T-helper 2 cell treated with Interferon-gamma antibody and Interleukin-4, amounts not matched to agents 5 μg/mL and 100 μg/mL, for 36 hours (primary cell): ENCODE results near the gene RGS7.

Source experiments
- DNase-seq: peaks from one replicate; pipeline ENCODE4 v3.0.0; 2021; ENCODE audit warnings: low spot score
- H3K27ac Mint-ChIP-seq: one replicate; pipeline ENCODE4 v1.8.0; 2021; ENCODE audit warnings: mild to moderate bottlenecking, mixed read lengths
- H3K27me3 Mint-ChIP-seq: one replicate; pipeline ENCODE4 v1.8.0; 2021; ENCODE audit warnings: low read depth, mixed read lengths
- H3K36me3 Mint-ChIP-seq: one replicate; pipeline ENCODE4 v1.8.0; 2021; ENCODE audit warnings: low read depth, mixed read lengths
- H3K4me1 Mint-ChIP-seq: one replicate; pipeline ENCODE4 v1.8.0; 2021; ENCODE audit warnings: low read depth, mixed read lengths
- H3K4me3 Mint-ChIP-seq: one replicate; pipeline ENCODE4 v1.8.0; 2022; ENCODE audit warnings: mild to moderate bottlenecking, moderate library complexity, mixed read lengths
- H3K9me3 Mint-ChIP-seq: one replicate; pipeline ENCODE4 v1.8.0; 2021; ENCODE audit warnings: mixed read lengths

The RGS7 gene

DNA sequence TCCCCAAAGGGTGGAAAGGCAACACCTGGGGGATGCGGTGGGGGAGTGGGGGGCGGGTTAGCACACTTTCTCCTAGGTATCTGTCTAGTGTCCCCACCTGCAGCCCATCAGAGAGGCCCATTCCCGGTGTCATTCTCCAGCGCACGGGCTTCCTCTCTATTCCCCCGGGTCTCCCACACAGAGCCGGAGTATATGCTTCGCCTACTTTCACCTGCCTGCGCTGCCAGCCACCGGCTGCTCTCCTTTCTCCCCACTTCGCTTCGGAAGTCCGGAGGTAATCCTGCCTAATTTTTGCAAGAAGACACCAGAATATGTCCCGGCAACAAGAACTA is 852 bp downstream of the RGS7 start:
- no peak overlapping the region for H3K27ac Mint-ChIP-seq
- no peaks in the 10 kb centered on the region for H3K9me3 Mint-ChIP-seq
- no peak for DNase-seq
- H3K4me3 Mint-ChIP-seq: peak overlapping the region; percentile 30
- no peaks in the 10 kb centered on the region for H3K4me1 Mint-ChIP-seq
- no peaks in the 10 kb centered on the region for H3K36me3 Mint-ChIP-seq
- peaks cover 37% of the 10 kb centered on the region for H3K27me3 Mint-ChIP-seq

DNA sequence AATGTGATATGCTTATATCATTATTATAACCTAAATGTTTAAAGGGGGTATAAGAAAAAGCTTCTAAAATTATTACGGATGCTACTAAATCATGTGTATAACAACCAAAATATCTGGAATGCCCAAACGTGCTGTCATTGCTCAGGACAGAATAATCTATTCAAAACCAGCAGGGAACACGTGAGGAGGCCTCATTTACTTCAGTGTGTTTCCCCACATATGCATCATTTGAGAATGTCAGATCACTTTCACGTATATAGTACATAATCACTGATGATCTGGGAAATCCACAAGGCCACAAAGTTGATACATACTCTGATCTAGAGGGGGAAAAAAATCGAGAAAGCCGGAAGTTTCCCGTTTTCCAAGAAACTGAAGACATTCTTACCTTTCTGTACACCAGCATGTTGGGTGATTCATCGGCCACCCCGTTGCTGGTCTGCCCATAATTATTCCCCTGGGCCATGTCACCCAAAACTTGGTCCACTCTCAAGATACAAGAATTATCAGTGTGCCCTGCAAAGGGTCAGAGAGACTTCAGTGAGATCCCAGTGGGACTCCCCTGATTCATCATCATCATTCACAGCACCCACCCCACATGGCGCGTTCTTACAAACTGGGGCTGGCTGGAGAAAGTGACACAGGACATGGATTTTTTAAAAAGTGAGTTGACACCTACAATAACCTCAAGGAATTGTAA is 1.5 kb downstream of the RGS7 start:
- H3K9me3 Mint-ChIP-seq: no peaks in the 10 kb centered on the region
- H3K4me1 Mint-ChIP-seq: no peaks in the 10 kb centered on the region
- H3K27me3 Mint-ChIP-seq: peaks cover 37% of the 10 kb centered on the region
- H3K4me3 Mint-ChIP-seq: no peak overlapping the region
- no peak for DNase-seq
- H3K36me3 Mint-ChIP-seq: no peaks in the 10 kb centered on the region
- H3K27ac Mint-ChIP-seq: no peak overlapping the region

DNA sequence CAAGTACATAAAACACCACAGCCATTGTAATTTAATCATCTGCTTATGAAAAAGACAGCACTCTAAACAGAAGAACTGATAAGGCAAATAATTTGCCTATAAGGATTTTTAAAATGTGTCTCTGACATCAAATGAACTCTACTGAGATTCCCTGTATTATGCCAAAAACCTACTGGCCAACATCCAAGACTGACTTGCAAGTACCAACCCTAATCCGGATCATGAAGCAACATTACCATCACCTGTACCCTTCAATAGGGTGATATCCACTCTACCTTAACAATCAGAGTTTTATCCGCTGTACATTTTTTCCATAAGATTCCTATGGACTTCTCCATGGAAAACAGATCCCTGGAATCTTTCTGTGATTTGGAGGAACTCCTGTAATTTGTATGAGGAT is 4.6 kb downstream of the RGS7 start:
- H3K4me3 Mint-ChIP-seq: no peak overlapping the region
- DNase-seq: no peak
- no peaks in the 10 kb centered on the region for H3K9me3 Mint-ChIP-seq
- H3K27ac Mint-ChIP-seq: no peak overlapping the region
- H3K36me3 Mint-ChIP-seq: no peaks in the 10 kb centered on the region
- no peaks in the 10 kb centered on the region for H3K4me1 Mint-ChIP-seq
- peaks cover 21% of the 10 kb centered on the region for H3K27me3 Mint-ChIP-seq

DNA sequence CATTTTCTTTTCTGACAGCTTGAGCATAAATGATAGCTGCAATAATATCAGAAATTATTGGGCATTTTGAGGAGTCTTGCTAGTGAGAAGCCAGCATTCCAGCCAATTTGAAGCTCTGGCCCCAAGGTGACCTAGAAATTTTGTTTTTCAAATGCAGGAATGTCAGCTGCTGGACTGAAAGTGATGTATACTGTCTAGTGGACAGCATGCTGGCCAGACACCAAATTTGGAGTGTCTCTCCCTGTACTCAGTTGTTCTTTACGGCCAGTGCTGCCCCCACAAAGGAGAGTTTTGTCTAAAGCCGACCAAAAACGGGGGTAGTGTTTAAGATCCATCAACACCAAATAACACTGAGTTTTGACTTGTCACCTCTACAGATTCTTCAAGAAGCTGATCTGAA is 5.2 kb downstream of the RGS7 start:
- Mint-ChIP-seq H3K4me1 (no peaks in the 10 kb centered on the region), H3K27ac (no peak overlapping the region), H3K36me3 (no peaks in the 10 kb centered on the region), H3K9me3 (no peaks in the 10 kb centered on the region), H3K27me3 (peaks cover 20% of the 10 kb centered on the region), H3K4me3 (no peak overlapping the region)
- no peak for DNase-seq

DNA sequence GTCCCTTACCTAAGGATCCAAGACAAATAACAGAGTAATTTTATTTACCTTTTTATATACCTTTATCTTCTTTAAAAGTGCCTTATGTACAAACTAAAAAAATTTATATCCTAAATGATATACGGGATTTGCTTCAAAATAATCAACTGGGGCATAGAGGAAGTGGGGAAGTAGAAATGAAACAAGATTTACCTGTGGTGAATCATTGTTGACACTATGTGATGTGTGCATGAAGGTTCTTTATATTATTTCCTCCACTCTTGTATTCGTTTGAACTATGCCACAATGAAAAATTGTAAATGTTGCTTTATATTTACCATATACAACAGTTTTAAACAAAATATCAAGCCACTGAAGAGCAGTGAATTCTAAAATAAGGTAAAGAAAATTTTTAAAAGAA is 13.0 kb downstream of the RGS7 start:
- no peaks in the 10 kb centered on the region for H3K9me3 Mint-ChIP-seq
- no peaks in the 10 kb centered on the region for H3K27me3 Mint-ChIP-seq
- H3K4me1 Mint-ChIP-seq: no peaks in the 10 kb centered on the region
- no peak overlapping the region for H3K27ac Mint-ChIP-seq
- no peak for DNase-seq
- H3K4me3 Mint-ChIP-seq: no peak overlapping the region
- no peaks in the 10 kb centered on the region for H3K36me3 Mint-ChIP-seq

DNA sequence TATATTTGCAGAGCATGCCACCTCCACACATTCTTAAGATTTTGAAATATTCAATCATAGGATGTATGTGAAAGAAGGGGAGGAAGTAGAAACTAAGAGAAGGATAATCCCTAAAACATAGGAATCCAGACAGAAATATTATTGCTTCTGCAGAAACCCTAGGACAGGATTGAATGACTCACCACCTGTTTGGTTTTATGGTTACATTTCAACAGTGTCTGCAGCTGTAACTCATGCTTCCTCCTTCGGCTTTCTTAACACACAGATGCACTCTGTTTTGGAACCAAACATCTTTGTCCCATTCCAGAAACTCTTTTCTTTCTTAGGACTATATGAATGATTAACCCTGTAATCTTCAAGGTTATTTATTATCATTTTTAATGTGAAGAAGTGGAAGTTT is 20.7 kb downstream of the RGS7 start:
- Mint-ChIP-seq H3K27ac (no peak overlapping the region), H3K27me3 (no peaks in the 10 kb centered on the region), H3K4me3 (no peak overlapping the region), H3K36me3 (no peaks in the 10 kb centered on the region), H3K9me3 (no peaks in the 10 kb centered on the region), H3K4me1 (no peaks in the 10 kb centered on the region)
- DNase-seq: no peak

DNA sequence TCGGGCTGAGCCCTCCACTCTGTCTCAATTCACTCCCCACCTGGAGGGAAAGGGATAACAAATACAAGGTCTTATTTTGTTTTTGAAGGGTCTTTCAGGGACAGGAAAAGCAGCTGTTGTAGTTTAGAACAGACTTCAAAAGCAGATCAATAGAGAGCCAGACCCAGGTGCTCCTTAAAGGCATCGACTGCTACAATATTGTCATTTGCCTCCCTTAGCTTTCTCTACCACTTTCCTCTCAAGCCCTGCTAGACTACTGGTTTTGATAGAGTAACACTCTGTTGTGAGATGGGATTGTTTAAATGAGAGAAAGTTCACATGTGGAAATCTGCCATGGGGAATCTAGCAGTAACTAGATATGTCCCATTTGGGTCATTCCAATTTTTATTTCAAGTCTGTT is 24.0 kb downstream of the RGS7 start:
- Mint-ChIP-seq H3K9me3 (peaks cover 3% of the 10 kb centered on the region), H3K27me3 (no peaks in the 10 kb centered on the region), H3K27ac (no peak overlapping the region), H3K36me3 (no peaks in the 10 kb centered on the region), H3K4me3 (no peak overlapping the region), H3K4me1 (no peaks in the 10 kb centered on the region)
- no peak for DNase-seq

DNA sequence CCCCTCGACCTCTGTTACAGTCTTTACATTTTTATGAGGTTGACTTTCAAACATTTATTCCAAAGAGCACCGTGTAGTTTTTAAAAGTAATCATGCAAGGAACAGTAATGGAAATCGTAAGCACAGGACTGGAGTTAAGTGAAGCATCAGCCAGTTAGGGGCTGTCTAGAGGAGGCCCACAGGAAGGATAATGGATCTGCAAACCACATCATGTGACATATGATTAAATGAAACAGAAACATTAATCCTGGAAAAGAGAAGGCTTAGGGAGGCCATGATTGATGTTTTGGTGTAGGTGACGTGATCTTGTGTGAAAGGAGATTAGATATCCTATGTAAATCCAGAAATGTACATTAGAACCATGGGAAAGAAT is 25.0 kb downstream of the RGS7 start:
- Mint-ChIP-seq H3K4me3 (no peak overlapping the region), H3K36me3 (no peaks in the 10 kb centered on the region), H3K27me3 (no peaks in the 10 kb centered on the region), H3K9me3 (peaks cover 3% of the 10 kb centered on the region), H3K4me1 (no peaks in the 10 kb centered on the region), H3K27ac (no peak overlapping the region)
- no peak for DNase-seq

DNA sequence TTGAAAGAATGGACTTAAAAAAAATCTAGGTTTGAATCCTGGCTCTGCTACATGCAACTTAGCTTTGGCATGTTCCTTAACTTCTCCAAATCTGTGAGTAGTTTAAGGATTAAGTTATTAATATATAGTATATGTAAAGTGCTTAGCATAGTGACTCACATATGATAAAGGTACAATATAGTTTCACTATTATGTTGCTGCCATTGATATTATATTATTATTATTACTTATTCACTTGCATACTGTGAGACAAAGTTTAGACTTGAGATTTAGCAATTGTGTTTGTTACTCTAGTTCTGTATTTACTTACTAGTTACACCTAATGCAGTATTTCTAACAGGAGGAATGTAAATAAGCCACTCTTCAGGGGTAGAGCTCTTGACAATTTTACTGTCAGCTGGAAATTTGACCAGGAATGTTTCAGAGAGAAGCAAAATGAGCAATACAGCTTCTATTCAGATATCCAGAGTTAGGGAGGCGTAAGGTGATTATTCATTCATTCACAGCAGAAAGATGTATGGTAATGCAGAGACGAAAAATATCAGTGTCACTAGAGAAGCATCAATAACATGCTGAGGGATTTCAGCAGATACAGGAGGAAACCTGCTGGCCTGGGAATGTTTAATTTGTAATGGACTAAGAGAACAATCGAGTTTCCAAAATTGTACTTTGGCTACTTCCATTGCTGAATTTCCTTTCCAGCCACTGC is 25.5 kb downstream of the RGS7 start:
- peaks cover 3% of the 10 kb centered on the region for H3K9me3 Mint-ChIP-seq
- no peak overlapping the region for H3K4me3 Mint-ChIP-seq
- no peaks in the 10 kb centered on the region for H3K4me1 Mint-ChIP-seq
- H3K36me3 Mint-ChIP-seq: no peaks in the 10 kb centered on the region
- no peaks in the 10 kb centered on the region for H3K27me3 Mint-ChIP-seq
- no peak overlapping the region for H3K27ac Mint-ChIP-seq
- DNase-seq: no peak

DNA sequence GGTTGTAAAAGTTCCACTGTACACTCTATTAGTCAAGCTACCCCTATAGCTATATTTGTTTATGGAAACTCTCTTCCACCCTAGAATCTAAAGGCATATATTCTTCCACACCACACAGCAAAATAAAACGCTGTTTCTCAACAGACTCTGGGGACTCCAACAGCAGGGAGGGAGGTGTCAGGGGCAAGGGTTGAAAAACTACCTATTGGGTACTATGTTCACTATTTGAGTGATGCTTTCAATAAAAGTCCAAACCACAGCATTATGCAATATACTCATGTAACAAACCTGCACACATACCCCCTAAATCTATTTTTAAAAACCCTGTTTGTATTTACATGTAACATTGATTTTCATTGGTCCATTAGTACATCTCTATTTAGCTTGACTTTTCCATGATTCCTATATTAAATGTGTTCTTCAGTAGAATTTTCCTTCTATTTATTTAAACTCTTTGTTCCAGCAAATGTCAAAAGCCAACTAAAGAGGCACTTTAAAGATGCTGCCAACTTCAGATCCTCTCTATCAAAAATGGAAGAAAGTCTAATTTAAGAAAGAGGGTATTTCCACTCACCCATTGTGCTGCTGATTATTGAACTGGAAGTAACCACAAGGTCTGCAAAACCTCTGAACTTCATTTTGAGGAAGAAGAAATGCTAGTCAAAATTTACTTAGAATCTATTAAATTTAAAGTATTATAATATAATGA is 26.2 kb downstream of the RGS7 start:
- Mint-ChIP-seq H3K27ac (no peak overlapping the region), H3K36me3 (no peaks in the 10 kb centered on the region), H3K27me3 (no peaks in the 10 kb centered on the region), H3K9me3 (peaks cover 3% of the 10 kb centered on the region), H3K4me1 (no peaks in the 10 kb centered on the region), H3K4me3 (no peak overlapping the region)
- DNase-seq: no peak

DNA sequence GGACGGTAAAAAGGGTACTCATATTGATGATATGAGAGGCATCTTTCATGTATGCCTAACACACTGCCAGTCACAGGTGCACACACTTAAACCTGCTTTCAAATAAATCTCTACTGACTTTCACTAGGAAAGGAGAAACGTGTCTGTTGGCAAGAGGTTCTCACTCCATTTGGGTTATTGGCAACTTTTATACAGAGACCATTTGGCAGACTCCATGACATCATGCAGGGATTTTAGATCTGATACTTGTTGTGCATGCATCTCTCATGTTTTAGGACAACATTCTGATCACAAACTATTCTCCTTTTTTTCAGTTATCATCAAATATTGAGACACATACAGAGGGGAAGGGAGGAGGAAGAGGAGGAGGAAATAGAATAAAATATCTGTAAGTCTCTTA is 31.5 kb downstream of the RGS7 start:
- no peak for DNase-seq
- Mint-ChIP-seq H3K27ac (no peak overlapping the region), H3K9me3 (peaks cover 3% of the 10 kb centered on the region), H3K27me3 (no peaks in the 10 kb centered on the region), H3K36me3 (no peaks in the 10 kb centered on the region), H3K4me3 (no peak overlapping the region), H3K4me1 (no peaks in the 10 kb centered on the region)

DNA sequence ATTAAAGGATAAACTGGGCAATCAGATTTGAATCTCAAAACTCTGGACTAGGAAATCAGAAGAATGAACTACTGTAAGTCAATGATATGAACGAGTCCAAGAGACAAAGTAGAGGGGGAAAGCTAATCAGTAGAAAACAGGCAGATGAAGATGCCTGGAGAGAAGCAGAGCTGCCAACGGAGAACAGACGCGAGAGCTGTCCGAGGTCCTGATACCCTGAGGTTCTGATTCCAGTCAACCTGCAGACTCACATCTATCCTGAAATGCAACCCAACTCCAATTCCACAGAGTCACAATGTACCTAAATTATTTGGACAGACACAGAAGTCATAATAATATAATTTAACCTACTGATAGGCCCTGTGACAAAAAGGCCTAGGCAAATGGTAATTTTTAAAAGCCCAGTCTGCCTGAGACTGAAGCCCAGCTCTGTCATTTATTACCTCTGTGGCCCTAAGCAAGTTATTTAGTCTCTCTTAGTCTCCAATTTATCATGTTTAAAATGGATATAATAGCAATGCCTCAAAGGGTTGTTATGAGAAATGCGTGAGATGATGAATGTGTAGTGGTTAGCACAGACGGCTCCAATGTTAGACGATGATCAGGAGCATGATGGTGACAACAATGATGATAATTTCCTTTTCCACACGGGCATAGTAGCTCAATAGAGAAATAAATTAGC is 33.4 kb downstream of the RGS7 start:
- no peak for DNase-seq

DNA sequence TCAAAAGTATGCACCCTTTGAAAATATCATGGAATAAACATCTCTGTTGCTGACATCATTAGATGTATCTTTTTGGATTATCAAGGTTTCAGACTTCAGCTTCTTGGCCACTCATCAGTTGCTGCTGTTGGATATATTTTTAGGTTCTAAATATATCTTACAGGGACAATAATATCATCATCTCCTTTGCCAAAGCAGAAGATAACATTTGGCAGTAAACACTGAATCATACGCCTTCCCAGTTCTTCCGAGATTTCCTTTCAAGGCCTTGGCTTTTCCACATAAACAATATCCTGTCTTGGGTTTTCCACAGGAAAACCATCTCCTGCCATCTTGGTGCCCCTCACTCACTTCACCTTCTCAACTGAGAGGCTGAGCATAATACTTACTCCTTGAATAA is 39.3 kb downstream of the RGS7 start:
- H3K27ac Mint-ChIP-seq: no peak overlapping the region
- no peaks in the 10 kb centered on the region for H3K4me1 Mint-ChIP-seq
- no peaks in the 10 kb centered on the region for H3K9me3 Mint-ChIP-seq

More for the DNA sequence above, 33.4 kb downstream of the RGS7 start:
- Mint-ChIP-seq H3K9me3 (peaks cover 3% of the 10 kb centered on the region), H3K27me3 (no peaks in the 10 kb centered on the region), H3K27ac (no peak overlapping the region), H3K4me1 (no peaks in the 10 kb centered on the region), H3K36me3 (no peaks in the 10 kb centered on the region), H3K4me3 (no peak overlapping the region)

DNA sequence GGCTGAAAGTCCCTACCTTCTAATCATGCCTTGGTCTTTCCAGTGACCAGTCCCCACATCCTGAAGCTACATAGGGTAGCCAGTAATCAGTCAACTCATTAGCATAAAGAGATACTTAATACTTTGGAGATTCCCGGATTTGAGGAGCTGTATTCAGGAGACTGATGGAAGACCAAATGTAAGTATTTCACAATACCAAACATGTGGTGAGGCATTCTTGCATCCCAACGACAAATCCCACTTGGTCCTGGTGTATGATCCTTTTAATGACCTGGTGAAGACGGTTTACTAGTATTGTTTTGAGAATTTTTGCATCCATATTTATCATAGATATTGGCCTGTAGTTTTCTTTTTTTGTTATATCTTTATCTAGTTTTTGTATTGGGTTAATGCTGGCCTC is 40.6 kb downstream of the RGS7 start:
- H3K27ac Mint-ChIP-seq: no peak overlapping the region
- H3K27me3 Mint-ChIP-seq: no peaks in the 10 kb centered on the region
- H3K36me3 Mint-ChIP-seq: no peaks in the 10 kb centered on the region
- H3K9me3 Mint-ChIP-seq: no peaks in the 10 kb centered on the region
- DNase-seq: no peak
- H3K4me3 Mint-ChIP-seq: no peak overlapping the region
- H3K4me1 Mint-ChIP-seq: no peaks in the 10 kb centered on the region

More for the DNA sequence above, 39.3 kb downstream of the RGS7 start:
- Mint-ChIP-seq H3K4me3 (no peak overlapping the region), H3K36me3 (no peaks in the 10 kb centered on the region), H3K27me3 (no peaks in the 10 kb centered on the region)
- no peak for DNase-seq
